SW 1271 (cell line): ENCODE results near the gene ATP8B4.

ENCODE experiments used
- DNase-seq, 2 experiments: peaks; one replicate each; lab custom pipeline; 2025; lab: John Stamatoyannopoulos, UW

ATP8B4 gene

DNA sequence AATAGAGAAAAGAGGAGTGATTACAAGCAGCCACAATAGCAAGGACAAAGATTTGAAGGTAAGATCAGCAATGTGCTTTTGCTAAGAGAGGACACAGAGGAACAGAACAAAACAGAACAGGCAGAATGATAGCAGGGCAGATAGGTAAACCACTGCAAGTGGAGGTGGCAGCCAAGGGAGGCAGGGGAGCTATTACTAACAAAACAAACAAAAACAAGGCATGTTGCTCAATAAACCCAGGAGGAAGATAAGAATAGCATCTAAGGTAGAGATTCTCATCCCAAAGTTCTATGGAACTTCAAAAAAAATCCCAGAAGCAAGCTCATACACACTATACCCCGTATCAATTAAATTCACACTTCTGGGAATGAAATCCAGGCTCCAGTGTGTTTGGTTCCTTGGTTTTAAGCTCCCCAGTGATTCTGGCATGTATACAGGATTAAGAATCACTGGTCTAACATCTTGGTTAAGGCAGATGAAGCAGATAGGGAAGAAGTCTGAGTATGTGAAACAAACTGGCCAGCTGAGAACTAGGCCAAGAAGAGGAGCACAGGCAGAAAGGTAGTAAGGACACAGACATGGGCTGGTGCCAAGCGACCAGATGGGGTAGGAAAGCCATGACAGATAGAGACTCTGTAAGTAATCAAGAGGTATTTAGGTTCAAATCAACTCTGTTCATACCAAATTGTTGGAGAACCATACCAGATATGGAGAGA lies 309.0 kb downstream of the ATP8B4 start:
- no peak for DNase-seq

- no peak for DNase-seq
Measured at GRCh38 chr15:49808341-49808740, 310.7 kb downstream of the ATP8B4 start.
